Measurements from ENCODE around the gene INPP4A.

Gene INPP4A

GRCh38 chr2:98545591-98545990 lies 100.9 kb downstream of the INPP4A start:
- no peak for DNase-seq

GRCh38 chr2:98546186-98546585 lies 101.5 kb downstream of the INPP4A start:
- DNase-seq = no peak

- no peak for DNase-seq
These were observed 102.6 kb downstream of the INPP4A start for GRCh38 chr2:98547092-98547790.

- peak; percentile 11 for DNase-seq
These were observed 104.5 kb downstream of the INPP4A start for GRCh38 chr2:98548920-98549818.

- no peak for DNase-seq
These were observed 105.5 kb downstream of the INPP4A start for GRCh38 chr2:98550165-98550564.

- DNase-seq = peak; percentile 32
These were observed 106.7 kb downstream of the INPP4A start for GRCh38 chr2:98551316-98551715.

GRCh38 chr2:98552499-98553179 lies 108.0 kb downstream of the INPP4A start:
- no peak for DNase-seq

GRCh38 chr2:98554116-98554861 lies 109.6 kb downstream of the INPP4A start:
- DNase-seq = no peak

GRCh38 chr2:98555696-98556095 lies 111.0 kb downstream of the INPP4A start:
- DNase-seq = no peak

- DNase-seq = peak; percentile 15
These were observed 111.8 kb downstream of the INPP4A start for GRCh38 chr2:98556344-98557033.

GRCh38 chr2:98558852-98559530 lies 114.3 kb downstream of the INPP4A start:
- no peak for DNase-seq

GRCh38 chr2:98559581-98559980 lies 114.9 kb downstream of the INPP4A start:
- DNase-seq = no peak

GRCh38 chr2:98560256-98560771 lies 115.7 kb downstream of the INPP4A start:
- no peak for DNase-seq

GRCh38 chr2:98561018-98561417 lies 116.4 kb downstream of the INPP4A start:
- DNase-seq = no peak

GRCh38 chr2:98561902-98562695 lies 117.4 kb downstream of the INPP4A start:
- DNase-seq = no peak

- no peak for DNase-seq
These were observed 118.7 kb downstream of the INPP4A start for GRCh38 chr2:98563394-98563793.

GRCh38 chr2:98564541-98565132 lies 120.0 kb downstream of the INPP4A start:
- no peak for DNase-seq

- no peak for DNase-seq
These were observed 120.7 kb downstream of the INPP4A start for GRCh38 chr2:98565286-98565860.

GRCh38 chr2:98565941-98566340 lies 121.3 kb downstream of the INPP4A start:
- DNase-seq = no peak

Measured in CD4-positive, alpha-beta T cell treated with Interleukin-21 for 1 hour (primary cell).